Prostate gland (tissue), 2 donors: ENCODE measurements around the gene SGK2.

Experiments
- POLR2AphosphoS5 ChIP-seq: sonication (generic); formaldehyde crosslinking; IDR thresholded peaks from one replicate; pipeline ENCODE4 v1.6.1; 2017; ENCODE audit warnings: antibody characterized with exemption
- TF ChIP-seq, protein P1 (sequence below), 4 experiments: fragments of 200-600 bp in 2 of 4; fragments of 450-650 bp in 2 of 4; sonication (generic) in 2 of 4; IDR thresholded peaks; 1 replicate in 3 of 4; 2 replicates in 1 of 4; pipeline ENCODE4 v1.5.1; 2016 to 2019; ENCODE audit warnings: antibody characterized with exemption in 4 of 4, mild to moderate bottlenecking in 2 of 4, moderate library complexity in 2 of 4

DNA sequence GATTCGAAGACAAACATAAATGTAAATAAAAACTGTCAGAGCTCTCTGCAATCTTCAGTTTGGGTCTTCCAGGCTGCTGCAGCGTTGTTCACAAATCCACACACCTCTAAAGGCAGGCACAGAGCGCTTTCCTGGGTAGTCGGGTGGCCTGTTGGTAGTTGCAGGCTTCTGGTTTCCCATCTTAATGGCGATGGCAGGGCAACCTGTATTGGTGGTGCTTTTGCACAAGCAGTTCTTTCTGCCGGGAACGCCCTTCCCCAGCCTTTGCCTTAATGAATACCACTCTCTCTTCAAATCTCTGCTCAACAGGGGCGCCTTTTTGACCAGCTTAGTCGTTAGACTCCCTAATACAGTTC is 31.2 kb downstream of the SGK2 start:
- TF ChIP-seq, protein P1, sequence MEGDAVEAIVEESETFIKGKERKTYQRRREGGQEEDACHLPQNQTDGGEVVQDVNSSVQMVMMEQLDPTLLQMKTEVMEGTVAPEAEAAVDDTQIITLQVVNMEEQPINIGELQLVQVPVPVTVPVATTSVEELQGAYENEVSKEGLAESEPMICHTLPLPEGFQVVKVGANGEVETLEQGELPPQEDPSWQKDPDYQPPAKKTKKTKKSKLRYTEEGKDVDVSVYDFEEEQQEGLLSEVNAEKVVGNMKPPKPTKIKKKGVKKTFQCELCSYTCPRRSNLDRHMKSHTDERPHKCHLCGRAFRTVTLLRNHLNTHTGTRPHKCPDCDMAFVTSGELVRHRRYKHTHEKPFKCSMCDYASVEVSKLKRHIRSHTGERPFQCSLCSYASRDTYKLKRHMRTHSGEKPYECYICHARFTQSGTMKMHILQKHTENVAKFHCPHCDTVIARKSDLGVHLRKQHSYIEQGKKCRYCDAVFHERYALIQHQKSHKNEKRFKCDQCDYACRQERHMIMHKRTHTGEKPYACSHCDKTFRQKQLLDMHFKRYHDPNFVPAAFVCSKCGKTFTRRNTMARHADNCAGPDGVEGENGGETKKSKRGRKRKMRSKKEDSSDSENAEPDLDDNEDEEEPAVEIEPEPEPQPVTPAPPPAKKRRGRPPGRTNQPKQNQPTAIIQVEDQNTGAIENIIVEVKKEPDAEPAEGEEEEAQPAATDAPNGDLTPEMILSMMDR (IDR thresholded peaks at IDR 0.05) = no peak
- TF ChIP-seq POLR2AphosphoS5 = no peak
